Adipocyte (in vitro differentiated cells): ENCODE data around the gene OR5M11.
"Not testable (repeated sequence)": the region's sequence is repeated elsewhere in the genome, so short reads cannot be mapped to it uniquely, and the experiment has no call there.

ENCODE experiments used
- DNase-seq: peaks from one replicate; pipeline ENCODE4 v3.0.0-alpha.2; 2015; ENCODE audit warnings: low read depth
- H3K27me3 ChIP-seq: replicated peaks from 2 replicates; pipeline ENCODE4 v1.7.0; 2013; ENCODE audit warnings: mild to moderate bottlenecking, low read length, moderate library complexity; ENCODE audit not compliant: control insufficient read depth, insufficient read depth
- H3K36me3 ChIP-seq: 2 replicates; pipeline ENCODE4 v1.7.0; 2013; ENCODE audit warnings: low read length, mild to moderate bottlenecking, moderate library complexity; ENCODE audit not compliant: control insufficient read depth, insufficient read depth, severe bottlenecking
- H3K4me1 ChIP-seq: 2 replicates; pipeline ENCODE4 v1.7.0; 2013; ENCODE audit warnings: mild to moderate bottlenecking, low read length, moderate library complexity; ENCODE audit not compliant: control insufficient read depth, insufficient read depth
- H3K4me3 ChIP-seq: 2 replicates; pipeline ENCODE4 v1.7.0; 2013; ENCODE audit warnings: mild to moderate bottlenecking, low read length, moderate library complexity
- H3K9ac ChIP-seq: 2 replicates; pipeline ENCODE4 v1.7.0; 2013; ENCODE audit warnings: mild to moderate bottlenecking, low read length, moderate library complexity
- H3K9me3 ChIP-seq: 2 replicates; pipeline ENCODE4 v1.7.0; 2013; ENCODE audit warnings: mild to moderate bottlenecking, low read length, moderate library complexity; ENCODE audit not compliant: control insufficient read depth

OR5M11 gene

DNA sequence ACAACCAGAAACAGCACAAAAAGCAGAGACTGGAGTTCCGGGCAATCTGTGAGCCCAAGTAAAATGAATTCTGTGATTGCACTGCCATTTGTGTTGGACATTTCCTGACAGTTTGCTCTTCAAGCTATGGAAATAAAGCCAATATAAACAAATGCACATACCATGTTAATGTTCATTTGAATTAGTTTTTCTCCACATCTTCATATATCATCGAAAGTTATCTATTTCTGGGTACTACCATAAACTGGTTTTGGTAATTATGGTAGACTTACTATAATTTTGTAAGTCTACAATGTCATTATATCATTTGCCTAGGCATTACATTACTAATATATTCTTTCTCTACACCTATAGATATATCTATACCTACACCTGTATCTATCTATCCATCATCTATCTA, at the start of gene OR5M11:
TSS of gene OR5M11 (minus strand) at position 101 of the 400 bp plus-strand sequence. CDS start at position 101, 0 bp downstream.
- Histone ChIP-seq H3K27me3 (no peaks in the 10 kb centered on the region), H3K4me1 (no peaks in the 10 kb centered on the region), H3K9me3 (no peaks in the 10 kb centered on the region), H3K4me3 (no peak within 1 kb of the TSS), H3K36me3 (no peaks in the 10 kb centered on the region), H3K9ac (no peak within 1 kb of the TSS)
- DNase-seq = no peak

DNA sequence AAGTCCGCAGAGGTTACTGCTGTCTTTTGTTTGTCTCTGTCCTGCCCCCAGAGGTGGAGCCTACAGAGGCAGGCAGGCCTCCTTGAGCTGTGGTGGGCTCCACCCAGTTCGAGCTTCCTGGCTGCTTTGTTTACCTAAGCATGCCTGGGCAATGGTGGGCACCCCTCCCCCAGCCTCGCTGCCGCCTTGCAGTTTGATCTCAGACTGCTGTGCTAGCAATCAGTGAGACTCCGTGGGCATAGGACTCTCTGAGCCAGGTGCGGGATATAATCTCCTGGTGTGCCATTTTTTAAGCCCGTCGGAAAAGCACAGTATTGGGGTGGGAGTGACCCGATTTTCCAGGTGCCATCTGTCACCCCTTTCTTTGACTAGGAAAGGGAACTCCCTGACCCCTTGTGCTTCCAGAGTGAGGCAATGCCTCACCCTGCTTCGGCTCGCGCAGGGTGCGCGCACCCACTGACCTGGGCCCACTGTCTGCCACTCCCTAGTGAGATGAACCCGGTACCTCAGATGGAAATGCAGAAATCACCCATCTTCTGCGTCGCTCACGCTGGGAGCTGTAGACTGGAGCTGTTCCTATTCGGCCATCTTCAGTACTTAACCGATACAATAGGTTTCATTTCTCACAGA, 49.1 kb upstream of the OR5M11 start:
- H3K9me3 ChIP-seq, H3K36me3 ChIP-seq, H3K4me3 ChIP-seq, H3K4me1 ChIP-seq, DNase-seq, H3K27me3 ChIP-seq, H3K9ac ChIP-seq: not testable (repeated sequence)

GRCh38 chr11:56577621-56578020, 34.6 kb upstream of the OR5M11 start, which contains the start of gene OR5M10:
Gene OR5M10, minus strand, starts transcription at chr11:56577721. Its CDS starts 0 bp downstream, at chr11:56577721.
- Histone ChIP-seq H3K4me3 (no peak within 1 kb of the TSS), H3K27me3 (no peaks in the 10 kb centered on the region), H3K36me3 (no peaks in the 10 kb centered on the region), H3K4me1 (no peaks in the 10 kb centered on the region), H3K9ac (no peak within 1 kb of the TSS), H3K9me3 (no peaks in the 10 kb centered on the region)
- no peak for DNase-seq

- Histone ChIP-seq H3K27me3 (no peaks in the 10 kb centered on the region), H3K9me3 (no peaks in the 10 kb centered on the region), H3K4me1 (no peaks in the 10 kb centered on the region), H3K36me3 (no peaks in the 10 kb centered on the region), H3K4me3 (no peak overlapping the region), H3K9ac (no peak overlapping the region)
- no peak for DNase-seq
Measured at GRCh38 chr11:56558574-56558973, 15.5 kb upstream of the OR5M11 start.

GRCh38 chr11:56554691-56555090, 11.6 kb upstream of the OR5M11 start:
- H3K27me3 ChIP-seq, H3K9me3 ChIP-seq, H3K4me3 ChIP-seq, DNase-seq, H3K9ac ChIP-seq, H3K36me3 ChIP-seq, H3K4me1 ChIP-seq: not testable (repeated sequence)

GRCh38 chr11:56545531-56545930, 2.5 kb upstream of the OR5M11 start:
- no peak for DNase-seq
- no peaks in the 10 kb centered on the region for H3K9me3 ChIP-seq
- no peak overlapping the region for H3K4me3 ChIP-seq
- H3K36me3 ChIP-seq = no peaks in the 10 kb centered on the region
- H3K4me1 ChIP-seq = no peaks in the 10 kb centered on the region
- H3K27me3 ChIP-seq = no peaks in the 10 kb centered on the region
- H3K9ac ChIP-seq = no peak overlapping the region

GRCh38 chr11:56543739-56544138, 682 bp upstream of the OR5M11 start:
- H3K9me3 ChIP-seq = no peaks in the 10 kb centered on the region
- H3K4me3 ChIP-seq = no peak overlapping the region
- no peaks in the 10 kb centered on the region for H3K4me1 ChIP-seq
- H3K27me3 ChIP-seq = no peaks in the 10 kb centered on the region
- H3K36me3 ChIP-seq = no peaks in the 10 kb centered on the region
- H3K9ac ChIP-seq = no peak overlapping the region
- DNase-seq = no peak

- no peak overlapping the region for H3K9ac ChIP-seq
- H3K27me3 ChIP-seq = no peaks in the 10 kb centered on the region
- no peaks in the 10 kb centered on the region for H3K9me3 ChIP-seq
- DNase-seq = no peak
- H3K36me3 ChIP-seq = no peaks in the 10 kb centered on the region
- H3K4me1 ChIP-seq = no peaks in the 10 kb centered on the region
- no peak overlapping the region for H3K4me3 ChIP-seq
Measured at GRCh38 chr11:56533054-56533740, 9.9 kb downstream of the OR5M11 start.

- no peak for DNase-seq
- no peak overlapping the region for H3K9ac ChIP-seq
- no peaks in the 10 kb centered on the region for H3K4me1 ChIP-seq
- no peaks in the 10 kb centered on the region for H3K36me3 ChIP-seq
- H3K27me3 ChIP-seq = no peaks in the 10 kb centered on the region
- H3K9me3 ChIP-seq = no peaks in the 10 kb centered on the region
- H3K4me3 ChIP-seq = no peak overlapping the region
Measured at GRCh38 chr11:56531856-56532255, 11.2 kb downstream of the OR5M11 start.

GRCh38 chr11:56522008-56522407, 21.0 kb downstream of the OR5M11 start:
- no peaks in the 10 kb centered on the region for H3K36me3 ChIP-seq
- no peak overlapping the region for H3K4me3 ChIP-seq
- H3K27me3 ChIP-seq = no peaks in the 10 kb centered on the region
- no peak for DNase-seq
- no peaks in the 10 kb centered on the region for H3K4me1 ChIP-seq
- no peak overlapping the region for H3K9ac ChIP-seq
- no peaks in the 10 kb centered on the region for H3K9me3 ChIP-seq

- no peak overlapping the region for H3K9ac ChIP-seq
- H3K9me3 ChIP-seq = no peaks in the 10 kb centered on the region
- H3K4me3 ChIP-seq = no peak overlapping the region
- H3K4me1 ChIP-seq = no peaks in the 10 kb centered on the region
- H3K36me3 ChIP-seq = no peaks in the 10 kb centered on the region
- no peak for DNase-seq
- no peaks in the 10 kb centered on the region for H3K27me3 ChIP-seq
Measured at GRCh38 chr11:56513280-56513679, 29.8 kb downstream of the OR5M11 start.
